Activated CD4-positive, alpha-beta T cell treated with anti-CD3 and anti-CD28 coated beads for 1 hour (primary cell): Measurements from ENCODE around the gene RRP9.

Experiments
- DNase-seq: peaks from one replicate; pipeline ENCODE4 v3.0.0-alpha.2; 2020

RRP9 gene

GRCh38 chr3:51896607-51897305, 44.9 kb downstream of the RRP9 start:
- DNase-seq, result no peak

- no peak for DNase-seq
Observed at GRCh38 chr3:51894939-51895338, 46.8 kb downstream of the RRP9 start.

GRCh38 chr3:51894391-51894790, 47.3 kb downstream of the RRP9 start:
- DNase-seq, result no peak

DNA sequence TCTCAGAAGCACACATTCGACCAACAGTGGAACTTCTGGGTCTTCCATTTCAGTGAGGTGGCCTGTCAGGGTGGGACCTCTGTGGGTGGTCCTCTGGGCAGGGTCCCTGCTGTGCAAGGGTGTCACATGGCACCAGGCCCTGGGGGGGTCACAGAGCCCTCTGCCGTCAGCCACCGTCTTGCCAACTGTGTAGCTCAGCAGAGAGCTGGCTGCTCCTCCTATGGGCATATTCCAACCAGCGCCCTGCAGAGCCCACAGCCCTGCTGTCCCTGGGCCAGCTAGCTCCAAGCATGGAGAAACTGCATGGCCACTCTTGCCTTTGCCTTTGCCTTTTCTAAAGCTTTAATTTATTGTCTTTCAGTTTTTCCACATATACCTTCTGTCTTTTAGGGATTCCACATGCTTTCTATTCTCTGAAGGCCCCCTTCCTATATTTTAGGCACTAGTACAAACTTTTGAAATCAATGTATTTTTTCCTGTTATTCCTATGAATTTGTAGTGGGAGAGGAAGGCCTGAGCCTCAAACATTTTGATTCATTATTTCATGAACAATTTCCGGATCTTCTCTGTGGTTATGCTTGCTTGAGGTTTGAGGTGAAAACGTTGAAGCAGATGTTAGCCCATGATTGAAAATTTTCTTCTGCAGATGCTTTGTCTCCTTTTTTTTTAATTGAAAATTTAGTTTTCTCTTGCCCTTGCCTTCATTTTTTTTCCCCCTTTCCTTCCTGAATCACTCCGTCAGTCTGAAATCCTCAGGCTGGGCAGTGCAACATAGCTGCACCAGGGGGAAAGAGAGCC, 50.3 kb downstream of the RRP9 start:
- DNase-seq, result no peak

GRCh38 chr3:51888463-51889105, 53.1 kb downstream of the RRP9 start:
- DNase-seq, result no peak

- no peak for DNase-seq
Observed at GRCh38 chr3:51887620-51888019, 54.1 kb downstream of the RRP9 start.

DNA sequence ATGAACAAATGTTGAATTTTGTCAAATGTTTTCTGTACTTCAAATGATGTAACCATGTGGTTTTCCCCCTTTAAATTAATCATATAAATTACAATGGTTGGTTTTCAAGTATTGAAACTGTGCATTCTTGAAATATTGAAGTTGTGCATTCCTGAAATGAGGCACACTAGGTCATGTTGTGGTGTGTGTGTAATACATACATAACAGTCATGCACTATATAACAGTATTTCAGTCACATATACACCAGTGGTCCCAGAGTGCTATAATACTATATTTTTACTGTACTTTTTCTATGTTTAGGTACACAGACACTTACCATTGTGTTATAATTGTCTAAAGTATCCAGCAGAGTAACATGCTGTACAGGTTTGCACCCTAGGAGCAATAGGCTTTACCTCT, 55.3 kb downstream of the RRP9 start:
- no peak for DNase-seq
